AG09309 (cell line): ENCODE data around the gene HECTD4.

Experiments
- DNase-seq: peaks from one replicate; pipeline ENCODE4 v3.0.0-alpha.2; 2010; ENCODE audit warnings: low read depth
- H3K4me3 ChIP-seq: 2 replicates; pipeline ENCODE4 v1.5.1; 2011; ENCODE audit warnings: mild to moderate bottlenecking, low read depth, low read length, moderate library complexity; ENCODE audit not compliant: control insufficient read depth
- CTCF ChIP-seq: IDR thresholded peaks from 2 replicates; pipeline ENCODE4 v1.5.1; 2011; ENCODE audit warnings: mild to moderate bottlenecking, low read depth, low read length, inconsistent platforms; ENCODE audit not compliant: insufficient read depth, control insufficient read depth; ENCODE audit errors: missing control alignments

Gene HECTD4

GRCh38 chr12:112299704-112300103 lies 82.5 kb downstream of the HECTD4 start:
- DNase-seq = no peak
- TF ChIP-seq CTCF = no peak
- H3K4me3 ChIP-seq = no peak overlapping the region

GRCh38 chr12:112297188-112297587 lies 85.0 kb downstream of the HECTD4 start:
- TF ChIP-seq CTCF = no peak
- no peak for DNase-seq
- no peak overlapping the region for H3K4me3 ChIP-seq

- DNase-seq = no peak
- no peak for TF ChIP-seq CTCF
- H3K4me3 ChIP-seq = no peak overlapping the region
Measured at GRCh38 chr12:112296183-112296582, 86.0 kb downstream of the HECTD4 start.

- peak; percentile 19 for TF ChIP-seq CTCF
- DNase-seq = no peak
- no peak overlapping the region for H3K4me3 ChIP-seq
Measured at GRCh38 chr12:112294793-112295192, 87.4 kb downstream of the HECTD4 start.

- no peak for DNase-seq
- H3K4me3 ChIP-seq = no peak overlapping the region
- TF ChIP-seq CTCF = no peak
Measured at GRCh38 chr12:112288638-112289037, 93.6 kb downstream of the HECTD4 start.

- H3K4me3 ChIP-seq = no peak overlapping the region
- TF ChIP-seq CTCF = no peak
- no peak for DNase-seq
Measured at GRCh38 chr12:112285600-112286401, 96.4 kb downstream of the HECTD4 start.
